AG08396 (cell line): ENCODE measurements around the gene CCDC141.

Source experiments
- DNase-seq: peaks from one replicate; pipeline ENCODE4 v3.0.0; 2012; ENCODE audit warnings: low spot score, mixed read lengths

Gene CCDC141

DNA sequence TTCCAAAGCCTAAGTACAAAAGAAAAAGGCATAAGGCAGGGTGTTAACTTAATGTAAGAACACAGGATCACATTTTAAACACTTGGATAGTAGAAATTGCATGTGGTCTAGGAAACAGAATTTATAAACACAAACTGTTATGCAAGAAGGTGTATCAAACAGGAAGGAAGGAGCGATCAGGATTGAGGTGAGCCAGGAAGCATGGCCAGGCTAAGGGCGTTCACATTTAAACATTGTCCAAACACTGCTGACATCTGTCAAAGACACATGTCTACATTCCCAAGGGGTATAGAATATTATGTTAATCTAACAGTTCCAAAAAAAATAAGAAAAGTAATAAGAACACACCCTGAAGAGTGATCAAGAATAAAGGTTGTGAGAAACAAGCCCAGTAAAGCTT is 71.3 kb downstream of the CCDC141 start:
- no peak for DNase-seq

DNA sequence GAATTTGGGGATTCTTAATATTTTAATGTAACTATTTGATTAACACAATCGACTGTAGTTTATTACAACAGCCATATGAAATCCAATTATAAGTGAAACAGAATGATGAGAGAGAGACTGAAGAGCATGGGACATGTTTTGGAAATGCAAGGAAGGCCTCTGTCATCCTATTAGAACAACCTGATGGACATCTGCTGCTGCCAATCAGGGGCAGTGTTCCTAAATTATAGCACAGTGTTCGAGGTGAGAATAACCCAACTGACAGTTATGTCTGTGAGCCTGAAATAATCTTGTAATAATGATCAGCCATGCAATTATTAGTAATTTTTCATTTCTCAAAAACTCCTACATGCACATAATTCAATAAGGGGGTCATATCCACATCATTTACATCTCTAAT is 73.6 kb downstream of the CCDC141 start:
- DNase-seq = no peak

DNA sequence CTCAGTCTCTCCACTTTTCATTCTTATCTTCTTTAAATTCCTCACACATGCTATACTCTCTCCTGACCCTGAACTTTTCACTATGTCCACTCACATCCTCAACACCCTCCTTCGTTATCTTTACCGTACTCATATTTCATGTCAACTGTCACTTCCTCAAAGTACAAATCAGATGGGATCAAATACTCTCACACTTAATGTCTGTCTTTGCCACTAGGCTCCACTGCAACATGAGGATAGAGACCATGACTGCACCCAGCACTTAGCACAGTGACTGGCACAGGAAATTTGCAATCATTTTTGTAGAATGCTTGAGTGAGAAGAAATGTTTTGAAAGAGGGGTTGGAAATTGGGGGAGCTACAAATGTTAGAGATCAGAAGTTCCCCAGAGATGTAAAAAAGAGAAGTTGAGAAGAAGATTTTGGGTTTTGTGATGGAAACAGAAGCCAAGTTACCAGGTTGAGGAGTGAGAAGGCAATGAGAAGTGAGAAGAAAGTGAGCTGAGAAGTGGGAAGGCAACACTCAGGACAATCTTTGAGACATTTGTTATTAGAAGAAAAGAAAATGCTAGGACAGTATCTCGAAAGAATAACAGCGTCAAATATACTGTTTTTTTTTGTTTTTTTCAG is 87.0 kb downstream of the CCDC141 start:
- DNase-seq = no peak

GRCh38 chr2:178962152-178962551 is 87.8 kb downstream of the CCDC141 start:
- no peak for DNase-seq

DNA sequence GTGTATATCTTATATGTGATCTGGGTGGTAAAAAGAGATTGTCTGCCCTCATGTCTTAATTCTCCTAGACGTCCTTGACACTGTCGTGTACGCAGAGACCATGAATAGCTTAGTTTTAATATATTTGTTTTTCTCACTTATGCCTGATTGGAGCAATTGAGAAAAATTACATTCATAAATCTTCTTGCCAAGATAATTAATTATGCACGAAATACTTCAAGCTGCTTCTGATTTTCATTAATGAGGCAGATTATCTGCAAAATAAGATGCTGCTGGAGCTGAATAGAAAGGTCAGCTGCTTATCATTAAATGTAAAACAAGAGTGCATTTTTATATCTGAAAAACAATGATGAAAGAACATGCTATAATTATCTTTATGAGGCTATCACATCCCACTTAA is 95.9 kb downstream of the CCDC141 start:
- no peak for DNase-seq

DNA sequence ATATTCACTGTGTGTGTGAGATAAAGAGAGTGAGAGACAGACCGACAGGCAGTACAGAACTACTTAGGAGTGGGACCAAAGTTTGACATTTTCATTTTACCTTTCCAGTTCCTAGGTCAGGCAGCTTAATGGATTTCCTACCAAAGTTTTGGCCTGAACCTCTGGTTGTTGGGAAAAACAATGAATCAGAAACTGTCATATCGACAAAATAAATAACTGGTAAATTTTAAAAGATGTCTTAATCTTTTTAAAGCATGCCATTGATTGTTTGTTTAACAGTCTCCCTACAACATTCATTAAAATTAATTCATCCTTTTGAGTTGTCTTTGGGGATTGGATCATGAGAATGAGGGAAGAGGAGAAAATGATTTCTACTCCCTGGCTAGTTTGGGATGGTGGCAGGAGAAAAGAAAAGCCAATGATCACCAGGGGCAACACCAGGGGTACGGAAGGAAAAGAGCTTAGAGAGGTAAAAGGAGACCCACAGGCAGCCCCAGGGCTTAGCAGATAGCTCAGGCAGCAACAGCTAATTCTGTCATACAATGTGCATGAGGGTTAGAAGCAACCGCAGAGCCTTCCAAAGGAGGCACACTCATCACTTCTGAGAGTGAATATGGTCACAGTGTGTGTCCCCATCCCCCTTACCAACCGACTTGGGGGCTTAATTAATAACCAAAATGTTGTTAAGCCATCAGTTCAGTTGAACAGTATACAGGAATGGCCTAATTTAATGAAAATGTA is 98.5 kb downstream of the CCDC141 start:
- DNase-seq = no peak

GRCh38 chr2:178949584-178949983 is 100.4 kb downstream of the CCDC141 start:
- no peak for DNase-seq

DNA sequence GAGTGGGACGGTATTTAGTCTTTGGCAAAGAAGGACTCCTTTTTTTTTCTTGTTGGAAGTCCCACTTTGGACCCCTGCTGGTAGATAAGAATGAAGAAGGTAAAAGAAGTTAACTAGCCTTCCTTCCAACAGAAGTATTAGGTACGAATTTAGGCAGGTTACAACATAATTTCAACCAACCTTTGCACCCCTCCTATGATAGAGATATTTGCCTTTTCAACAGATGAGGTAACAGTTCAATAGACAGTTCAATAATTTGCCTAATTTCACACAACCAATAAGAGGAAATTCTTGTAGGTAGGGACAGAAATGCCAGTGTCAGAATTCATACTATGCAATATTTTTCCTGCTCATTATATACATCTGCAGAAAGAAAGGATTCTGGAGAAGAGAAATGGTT is 100.8 kb downstream of the CCDC141 start:
- no peak for DNase-seq

GRCh38 chr2:178947006-178947405 is 102.9 kb downstream of the CCDC141 start:
- DNase-seq = no peak

GRCh38 chr2:178946494-178946893 is 103.4 kb downstream of the CCDC141 start:
- no peak for DNase-seq

GRCh38 chr2:178943745-178944144 is 106.2 kb downstream of the CCDC141 start:
- no peak for DNase-seq

- DNase-seq = no peak
Observed at GRCh38 chr2:178934571-178934970, 115.4 kb downstream of the CCDC141 start.

- no peak for DNase-seq
Observed at GRCh38 chr2:178933493-178933892, 116.4 kb downstream of the CCDC141 start.

DNA sequence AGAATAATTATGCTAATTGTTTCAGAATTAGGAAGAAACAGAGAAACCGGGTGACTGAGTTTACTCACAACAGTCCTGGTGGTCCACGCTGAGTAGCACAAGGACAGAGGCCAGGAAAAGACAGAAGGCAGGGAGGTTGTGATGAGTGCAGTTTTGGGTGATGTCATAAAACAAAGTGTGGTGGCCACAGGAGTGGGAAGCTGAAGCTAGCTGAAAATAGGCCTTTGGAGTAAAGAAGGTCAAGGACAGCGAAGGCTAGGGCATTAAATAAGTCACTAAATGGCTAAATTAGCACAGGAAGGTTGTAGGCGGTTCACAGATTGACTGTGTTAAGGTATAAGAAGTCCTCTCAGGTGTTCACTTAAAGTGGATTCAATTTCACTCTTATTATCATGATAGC is 121.9 kb downstream of the CCDC141 start:
- no peak for DNase-seq

DNA sequence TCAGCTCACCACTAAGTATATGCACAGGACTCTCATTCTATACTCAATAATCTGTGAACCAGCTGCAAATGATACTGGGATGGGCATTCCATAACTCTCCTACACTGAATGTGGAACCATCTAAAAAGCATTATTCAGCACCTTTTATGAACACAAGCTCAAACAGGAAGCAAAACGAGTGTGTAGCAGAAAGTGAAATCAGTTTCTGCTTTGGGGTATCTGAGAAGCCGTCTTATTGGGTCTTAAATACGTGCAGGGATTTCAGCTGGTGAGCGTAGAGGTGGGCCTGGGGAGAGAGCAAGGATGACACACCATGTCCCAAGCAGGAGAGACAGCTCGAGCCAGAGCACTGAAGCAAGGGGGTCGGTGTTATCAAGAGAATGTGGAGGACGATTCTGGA is 122.8 kb downstream of the CCDC141 start:
- DNase-seq = no peak

- no peak for DNase-seq
Observed at GRCh38 chr2:178924817-178925216, 125.1 kb downstream of the CCDC141 start.

GRCh38 chr2:178923546-178923945 is 126.4 kb downstream of the CCDC141 start:
- no peak for DNase-seq

GRCh38 chr2:178920916-178921513 is 128.9 kb downstream of the CCDC141 start:
- DNase-seq = no peak

DNA sequence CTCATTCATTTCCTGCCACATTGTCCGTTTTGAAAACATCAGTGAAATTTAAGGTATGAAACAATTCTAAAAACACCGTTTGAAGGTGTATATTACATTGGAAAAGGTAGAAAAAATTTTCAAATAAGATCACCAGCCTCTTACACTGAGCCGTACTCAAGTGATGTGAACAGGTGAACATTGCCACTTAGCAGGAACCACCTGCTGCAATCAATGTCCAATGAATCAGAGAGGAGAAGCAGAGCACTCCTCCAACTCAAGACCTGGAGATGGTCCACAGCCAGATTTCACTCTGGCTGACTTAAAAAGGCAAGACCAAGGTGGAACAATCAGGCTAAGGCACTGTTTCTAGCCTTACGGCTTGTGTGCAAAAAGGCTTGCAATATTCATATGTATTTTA is 132.4 kb downstream of the CCDC141 start:
- DNase-seq = no peak

GRCh38 chr2:178915423-178916173 is 134.3 kb downstream of the CCDC141 start:
- no peak for DNase-seq

DNA sequence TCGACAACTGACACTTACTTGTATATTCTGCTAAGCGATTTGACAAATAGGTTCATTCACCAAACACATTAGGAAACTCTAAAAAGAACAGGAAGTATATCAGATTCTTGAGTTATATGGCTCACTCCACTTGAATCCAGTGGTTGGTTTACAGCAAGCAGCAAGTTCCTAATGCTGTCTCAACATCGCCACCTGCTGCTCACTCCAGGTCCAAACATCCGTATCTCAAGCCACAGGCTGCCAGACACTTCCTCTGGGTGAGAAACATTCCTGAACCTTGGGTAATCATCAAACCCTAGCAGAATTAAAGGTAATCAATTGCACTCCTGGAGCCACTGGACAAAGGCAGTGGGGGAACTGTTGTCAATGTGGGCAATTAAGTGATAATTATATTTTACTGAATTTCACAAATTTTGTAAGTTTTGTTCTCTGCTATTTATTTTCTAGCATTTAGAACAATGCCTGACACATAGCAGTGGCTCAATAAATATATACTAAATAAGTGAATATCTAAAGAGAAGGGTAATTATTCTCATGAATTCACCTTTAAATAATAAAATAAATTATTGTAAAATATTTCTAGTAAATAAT is 135.6 kb downstream of the CCDC141 start:
- peak; percentile 73 for DNase-seq

- DNase-seq = no peak
Observed at GRCh38 chr2:178913049-178913441, 136.9 kb downstream of the CCDC141 start.
